D721Med (cell line): ENCODE results near the gene HABP4.

Experiments
- DNase-seq: peaks from one replicate; pipeline ENCODE4 v3.0.0; 2011; ENCODE audit warnings: low spot score; ENCODE audit not compliant: insufficient read length
- FAIRE-seq: peaks from 2 replicates; lab custom pipeline; 2011; peaks lifted over from hg19 to GRCh38; lab: Jason Lieb, UNC
- CTCF ChIP-seq: IDR thresholded peaks from 2 replicates; pipeline ENCODE4 v1.5.1; 2012; ENCODE audit warnings: mild to moderate bottlenecking, control low read depth; ENCODE audit not compliant: insufficient read depth; ENCODE audit errors: missing control alignments

The HABP4 gene

DNA sequence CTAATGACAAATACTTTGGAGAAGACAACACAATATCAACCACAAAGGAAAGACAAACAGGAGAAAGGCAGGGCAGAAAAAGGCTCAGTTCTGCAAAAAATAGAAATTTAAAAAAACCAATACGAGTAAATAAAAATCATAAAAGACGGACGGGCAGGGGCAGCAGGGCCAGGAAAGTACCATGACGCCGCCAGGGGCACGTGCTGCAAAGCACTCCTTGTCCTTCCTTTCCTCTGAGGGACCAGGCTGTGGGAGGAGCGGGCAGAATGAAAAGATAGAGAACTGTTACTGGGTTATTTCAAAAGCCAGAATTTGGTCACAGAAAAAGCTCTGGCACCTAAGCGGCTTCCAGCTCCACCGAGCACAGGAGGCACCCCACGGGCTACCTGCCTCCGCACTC lies 53.9 kb downstream of the HABP4 start:
- DNase-seq: no peak
- no peak for FAIRE-seq
- no peak for TF ChIP-seq CTCF

DNA sequence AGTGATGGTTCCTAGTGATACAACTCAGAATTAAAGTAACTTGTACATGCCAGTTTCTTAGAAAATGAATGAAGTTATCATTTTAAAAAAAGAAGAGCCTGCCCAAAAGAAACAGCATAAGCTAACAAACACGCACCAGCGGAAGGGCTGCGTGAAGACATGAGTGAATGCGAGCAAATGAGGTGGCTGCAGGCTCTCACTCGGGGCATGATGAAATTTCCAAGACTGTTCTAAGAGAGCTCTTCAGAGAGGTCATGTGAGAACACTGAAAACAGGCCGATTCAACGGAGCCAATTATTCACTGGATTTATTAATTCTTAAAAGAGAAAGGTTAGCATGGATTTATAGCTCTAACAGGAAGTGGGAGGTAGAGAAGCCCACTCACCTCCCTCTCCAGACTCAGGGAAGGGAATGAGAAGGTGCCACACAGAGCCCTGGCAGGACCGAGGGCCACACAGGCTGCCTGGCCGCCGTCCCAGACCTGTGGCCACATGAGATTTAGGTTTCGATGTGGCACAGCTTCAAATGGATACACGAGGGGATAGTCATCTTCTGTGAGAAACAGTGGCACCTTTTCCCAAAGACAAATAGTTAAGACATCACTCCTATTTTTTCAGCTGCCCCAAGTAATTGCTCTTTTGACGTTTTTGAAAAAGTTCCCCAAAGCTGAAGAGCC lies 55.5 kb downstream of the HABP4 start:
- TF ChIP-seq CTCF: no peak
- DNase-seq: no peak
- no peak for FAIRE-seq

- FAIRE-seq (no peak), DNase-seq (no peak)
- TF ChIP-seq CTCF: no peak
Observed at GRCh38 chr9:96508227-96508940, 58.4 kb downstream of the HABP4 start.

- no peak for TF ChIP-seq CTCF
- DNase-seq: no peak
- FAIRE-seq: no peak
Observed at GRCh38 chr9:96509026-96509425, 59.1 kb downstream of the HABP4 start.

DNA sequence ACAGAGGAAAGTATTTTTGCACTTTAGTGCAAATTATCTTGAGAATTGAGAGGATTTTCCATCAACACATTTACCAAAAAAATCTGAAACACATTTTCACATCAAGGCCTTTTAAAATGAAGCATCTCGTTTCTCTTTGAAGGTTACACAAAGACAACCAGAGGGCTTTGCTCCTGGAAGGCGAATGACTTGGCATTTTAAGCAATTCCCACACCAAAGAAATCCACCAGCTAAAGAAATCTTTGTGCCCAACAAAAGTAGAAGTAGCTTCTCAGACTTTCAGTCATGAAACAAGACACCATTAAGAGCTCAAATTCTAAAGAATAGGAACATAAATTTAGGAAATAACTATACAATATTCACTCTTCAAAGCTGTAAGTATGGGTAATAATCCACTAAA lies 59.9 kb downstream of the HABP4 start:
- no peak for FAIRE-seq
- DNase-seq: no peak
- no peak for TF ChIP-seq CTCF

- FAIRE-seq (no peak), DNase-seq (no peak)
- no peak for TF ChIP-seq CTCF
Observed at GRCh38 chr9:96510258-96510657, 60.3 kb downstream of the HABP4 start.

GRCh38 chr9:96512240-96512639 lies 62.3 kb downstream of the HABP4 start:
- TF ChIP-seq CTCF: no peak
- DNase-seq (no peak), FAIRE-seq (no peak)
